HG03520 (cell line): ENCODE measurements around the gene LDLRAD4.

Experiments
- ATAC-seq: cut with Tn5 transposase; IDR thresholded peaks from one replicate; pipeline ENCODE4 v1.9.1; 2021; ENCODE audit warnings: mild to moderate bottlenecking, moderate library complexity; ENCODE audit not compliant: unreplicated experiment

LDLRAD4 gene

DNA sequence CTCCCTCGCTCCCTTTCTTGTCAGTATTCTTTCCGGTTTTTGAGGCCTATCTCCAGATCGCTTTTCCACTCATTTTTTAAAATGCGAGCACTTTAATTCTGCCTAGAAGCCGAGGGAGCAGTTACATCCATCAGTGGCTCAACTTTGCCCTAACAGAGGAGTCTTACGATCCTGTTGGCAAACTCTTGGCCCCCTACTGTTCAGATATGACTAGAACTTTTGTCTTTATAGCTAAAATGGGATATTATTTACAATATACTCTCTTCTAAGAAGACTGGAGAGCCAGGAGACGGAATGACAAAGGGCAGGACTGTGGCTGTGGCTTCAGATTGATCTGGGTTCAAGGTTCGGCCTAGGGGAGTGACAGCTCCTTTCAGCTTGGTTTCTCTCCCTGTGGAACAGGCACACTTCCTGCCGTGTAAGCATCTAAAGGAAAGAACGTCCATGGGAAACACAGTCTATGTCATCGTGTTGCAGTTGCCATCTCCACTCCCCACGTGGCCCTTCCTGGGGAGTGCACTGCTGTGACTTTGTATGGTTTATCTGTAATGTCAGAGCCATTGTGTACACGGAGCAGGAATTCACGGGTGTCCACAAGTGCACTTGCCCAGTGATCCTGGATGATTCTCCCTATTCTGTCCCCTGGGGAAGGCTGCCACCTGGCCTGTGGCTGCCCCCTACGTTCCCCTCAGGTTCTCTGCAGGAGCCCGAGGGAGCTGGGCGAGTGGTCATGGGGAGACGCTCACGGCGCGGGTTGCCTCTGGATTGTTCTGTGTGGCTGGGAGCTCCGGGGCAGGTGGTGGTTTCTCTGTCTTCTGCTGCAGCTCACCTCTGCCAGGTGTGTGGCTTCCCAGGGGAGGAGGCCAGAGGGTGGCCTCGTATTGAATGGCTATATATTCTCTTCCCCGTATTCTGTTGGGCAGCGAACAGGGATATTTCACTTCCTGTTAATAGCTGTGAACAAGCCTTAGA is 222.0 kb downstream of the LDLRAD4 start:
- ATAC-seq: no peak

DNA sequence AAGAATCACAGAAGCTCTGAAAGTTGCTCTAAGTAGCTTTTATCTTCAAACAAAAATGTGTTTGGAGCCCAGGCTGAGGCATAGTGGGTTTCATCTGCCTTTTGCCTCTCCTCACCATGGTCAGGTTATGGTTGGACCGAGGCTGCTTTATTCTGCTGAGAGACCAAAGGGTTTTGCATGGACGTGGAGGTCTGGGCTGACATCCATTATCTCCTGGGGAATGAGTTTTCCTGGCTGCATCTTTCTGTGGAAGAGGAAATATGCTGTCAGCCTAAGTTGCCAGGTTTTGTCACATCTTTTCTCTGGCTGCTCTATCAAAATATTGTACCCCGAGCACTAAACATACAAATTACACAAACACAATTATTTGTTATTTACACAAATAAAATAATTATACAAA is 223.2 kb downstream of the LDLRAD4 start:
- no peak for ATAC-seq

DNA sequence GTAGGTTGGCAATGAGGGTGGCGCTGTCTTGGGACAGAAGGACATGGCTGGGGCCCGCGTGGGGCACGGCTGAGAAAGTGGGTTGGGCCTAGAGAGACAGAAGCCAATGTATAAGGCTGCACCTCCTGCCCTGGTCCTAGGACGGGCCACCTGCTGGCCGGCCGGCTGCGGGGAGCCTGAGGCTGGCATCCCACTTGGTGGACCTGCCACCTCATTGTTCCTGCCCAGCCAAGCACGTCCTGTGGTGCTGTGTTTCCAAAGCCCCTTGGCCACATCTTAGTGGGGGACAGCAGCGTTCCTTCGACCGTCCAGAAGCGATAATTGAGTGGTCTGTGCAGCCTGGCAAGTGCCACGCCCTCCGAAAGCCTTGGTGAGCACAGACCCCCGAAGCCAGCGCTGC is 223.9 kb downstream of the LDLRAD4 start:
- no peak for ATAC-seq

DNA sequence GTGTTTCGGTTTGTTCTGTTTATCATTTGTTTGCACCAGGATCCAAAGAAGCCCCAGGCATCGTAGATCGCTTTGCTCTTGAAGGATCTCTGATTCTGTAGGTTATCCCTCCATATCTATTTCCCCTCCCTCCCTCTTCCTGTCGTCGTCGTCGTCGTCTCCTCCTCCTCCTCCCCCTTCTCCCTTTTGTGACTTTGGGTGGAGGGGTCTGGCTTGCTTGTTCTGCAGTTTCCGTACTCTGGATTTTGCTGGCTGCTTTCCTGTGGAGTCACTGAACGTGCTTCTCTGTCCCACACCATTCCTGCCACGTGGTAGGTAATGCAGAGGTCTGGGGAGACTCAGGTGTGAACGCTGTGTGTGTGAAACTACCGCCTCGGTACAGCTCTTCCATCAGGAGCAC is 225.0 kb downstream of the LDLRAD4 start:
- ATAC-seq: no peak

DNA sequence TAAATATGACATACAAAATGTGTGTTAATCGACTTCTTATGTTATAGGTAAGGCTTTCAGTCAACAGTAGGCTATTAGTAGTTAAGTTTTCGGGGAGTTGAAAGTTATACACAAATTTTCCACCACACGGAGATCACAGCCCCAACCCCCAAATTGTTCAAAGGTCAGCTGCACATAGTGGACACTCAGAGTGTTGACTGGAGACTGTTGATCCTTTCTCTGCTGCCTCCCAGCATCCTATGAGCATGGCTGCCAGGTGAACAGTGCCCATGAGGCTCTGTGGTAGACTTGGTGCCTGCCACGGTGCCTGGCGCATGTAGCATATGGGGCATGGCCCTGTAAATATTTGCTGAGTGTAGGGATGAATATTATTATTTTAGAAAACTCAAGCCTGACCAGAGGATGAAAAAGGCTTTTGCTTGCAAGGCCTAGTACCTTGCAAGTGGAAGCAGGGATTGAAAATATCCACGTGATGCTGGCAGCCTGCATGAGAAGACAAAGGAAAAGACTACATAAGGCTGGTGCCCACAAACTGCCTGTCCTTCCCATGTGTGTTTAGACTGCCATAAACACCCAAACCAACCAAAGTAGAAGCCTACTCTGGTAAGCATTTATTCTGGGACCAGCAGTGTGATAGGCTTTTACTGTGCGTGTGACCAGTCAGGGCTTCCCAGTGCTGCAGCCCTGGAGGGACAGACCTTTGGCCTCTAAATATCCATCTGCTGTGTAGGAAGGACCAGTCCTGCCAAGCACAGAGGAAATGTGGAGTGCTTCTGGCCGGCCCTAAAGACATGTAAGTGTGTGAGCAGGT is 226.1 kb downstream of the LDLRAD4 start:
- ATAC-seq: no peak

GRCh38 chr18:13445241-13445897 is 226.8 kb downstream of the LDLRAD4 start:
- no peak for ATAC-seq

DNA sequence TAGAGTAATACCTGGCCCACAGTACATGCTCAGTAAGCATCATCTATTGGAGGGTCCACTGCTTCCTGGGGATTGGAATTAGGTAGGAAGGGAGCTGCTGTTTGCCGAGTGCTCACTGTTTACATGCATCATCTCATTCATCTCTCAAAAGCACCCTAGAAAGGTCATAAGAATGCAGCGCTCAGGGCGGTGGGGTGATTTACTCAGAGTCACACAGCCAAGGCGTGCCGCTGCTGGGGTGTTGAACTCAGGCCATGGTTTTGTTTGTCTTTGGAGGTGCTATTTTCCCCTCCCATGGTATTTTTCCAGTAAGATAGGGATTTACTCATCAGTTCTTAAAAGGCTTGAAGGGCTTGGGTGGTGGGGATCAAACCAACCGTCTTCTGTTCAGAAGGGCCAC is 227.5 kb downstream of the LDLRAD4 start:
- ATAC-seq: no peak

- no peak for ATAC-seq
These were observed 228.3 kb downstream of the LDLRAD4 start for GRCh38 chr18:13446610-13447461.

DNA sequence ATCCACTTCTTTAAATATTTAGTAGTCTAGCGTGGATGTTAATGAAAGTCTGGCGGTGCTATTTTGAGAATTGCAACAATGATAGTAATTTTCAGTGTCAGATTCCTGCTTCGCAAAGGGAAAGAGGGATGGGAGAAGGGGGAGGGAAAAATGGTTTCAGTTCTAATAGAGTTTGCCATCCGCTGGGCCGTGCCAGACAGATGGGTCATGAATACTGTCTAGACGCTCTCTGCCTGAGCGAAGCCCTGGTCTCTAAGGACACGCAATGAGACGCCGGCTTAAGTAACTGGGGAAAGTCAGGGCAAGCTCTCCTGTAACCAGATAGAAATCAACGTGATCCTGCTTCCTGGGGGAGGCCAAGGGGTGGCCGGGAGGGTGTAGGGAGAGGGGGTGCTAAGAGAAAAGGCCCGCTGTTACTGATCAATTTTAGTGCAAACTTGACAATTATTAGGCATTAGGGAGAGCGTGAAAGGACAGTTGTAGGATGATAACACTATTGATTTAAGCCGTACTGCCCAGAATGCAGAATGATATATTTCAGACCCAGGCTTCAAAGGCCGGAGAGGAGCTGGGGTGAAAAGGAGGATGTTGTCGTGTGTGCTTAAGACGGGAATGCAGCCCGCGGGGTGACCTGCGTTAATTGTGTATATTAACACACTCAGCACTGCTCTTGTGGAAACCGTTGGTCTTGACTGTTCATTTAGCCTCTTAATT is 229.2 kb downstream of the LDLRAD4 start:
- no peak for ATAC-seq

GRCh38 chr18:13448335-13448795 is 229.8 kb downstream of the LDLRAD4 start:
- no peak for ATAC-seq

GRCh38 chr18:13449651-13450050 is 231.1 kb downstream of the LDLRAD4 start:
- ATAC-seq: no peak

- no peak for ATAC-seq
These were observed 232.0 kb downstream of the LDLRAD4 start for GRCh38 chr18:13450289-13451212.

GRCh38 chr18:13451213-13451540 is 232.6 kb downstream of the LDLRAD4 start:
- no peak for ATAC-seq

DNA sequence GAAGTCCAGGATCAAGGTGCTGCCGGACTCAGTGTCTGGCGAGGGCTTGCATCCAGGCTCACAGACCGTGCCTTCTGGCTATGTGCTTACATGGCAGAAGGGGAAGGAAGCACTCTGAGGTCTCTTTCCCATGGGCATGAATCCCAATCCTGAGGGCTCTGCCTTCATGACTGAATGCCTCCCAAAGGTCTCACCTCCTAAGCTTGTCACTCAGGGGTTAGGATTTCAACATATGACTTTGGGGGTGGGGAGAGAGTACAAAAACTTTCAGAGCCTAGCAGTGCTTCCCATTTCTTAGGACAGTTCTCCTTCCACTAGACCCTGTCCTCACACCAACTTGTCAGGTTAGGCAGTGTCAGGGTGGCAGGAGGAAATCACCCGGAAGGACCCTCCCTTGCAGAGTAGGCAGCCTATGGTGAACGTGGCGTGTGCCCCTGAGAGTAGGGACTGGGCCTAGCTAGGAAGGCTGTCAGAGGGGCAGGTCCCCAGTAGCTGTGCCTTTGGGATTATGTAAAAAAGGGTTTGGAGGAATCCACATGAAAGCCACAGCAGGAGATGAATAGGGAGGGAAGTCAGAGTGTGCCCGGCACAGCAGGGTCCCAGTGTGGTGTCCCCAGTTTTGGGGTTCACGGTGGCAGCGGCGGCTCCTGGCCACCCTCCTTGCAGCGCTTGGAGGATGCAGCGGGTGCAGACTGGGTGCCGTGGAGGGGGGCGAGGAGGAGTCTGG is 233.3 kb downstream of the LDLRAD4 start:
- ATAC-seq: no peak

GRCh38 chr18:13452388-13452811 is 233.8 kb downstream of the LDLRAD4 start:
- ATAC-seq: no peak

DNA sequence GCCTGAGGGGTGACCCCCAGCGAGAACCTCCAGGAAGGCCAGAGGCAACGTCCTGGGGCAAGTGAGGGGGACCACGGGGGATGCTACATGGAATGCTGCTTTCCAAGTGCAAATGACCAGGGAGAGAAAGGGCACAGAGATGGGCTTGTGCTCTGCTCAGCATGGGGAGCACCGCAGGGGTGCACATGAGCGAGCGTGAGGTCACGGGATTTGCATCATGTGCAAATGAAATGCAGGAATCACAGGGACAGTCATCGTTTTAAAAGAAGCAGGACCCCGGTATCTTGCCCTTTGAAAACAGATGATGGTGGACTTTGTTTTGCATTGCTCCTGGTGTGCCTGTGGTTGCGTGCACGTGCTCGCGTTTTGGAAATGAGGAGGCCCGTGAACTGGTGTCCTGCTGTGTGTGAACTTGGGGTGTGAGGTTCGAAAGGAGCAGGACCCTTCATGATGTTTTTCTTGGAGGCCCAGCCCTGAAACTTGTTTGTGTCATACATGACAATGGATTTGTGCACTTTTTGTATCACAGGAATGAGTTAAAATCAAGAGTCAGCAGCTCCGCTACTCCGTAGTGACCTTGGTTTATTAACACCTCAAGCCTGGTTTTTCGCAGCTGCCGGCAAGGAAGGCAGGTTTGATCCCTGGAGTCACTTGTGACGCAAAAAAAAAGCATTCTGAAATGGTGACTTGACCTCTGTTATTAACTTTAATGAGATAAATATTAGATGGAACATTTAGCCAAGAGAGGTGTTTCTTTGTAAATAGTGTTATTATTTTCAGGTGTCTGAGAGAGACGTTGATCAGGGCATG is 234.5 kb downstream of the LDLRAD4 start:
- ATAC-seq: no peak

GRCh38 chr18:13453714-13454113 is 235.2 kb downstream of the LDLRAD4 start:
- no peak for ATAC-seq
